ENCODE data around the gene FOXO3B.
"Not testable (repeated sequence)": the region's sequence is repeated elsewhere in the genome, so short reads cannot be mapped to it uniquely, and the experiment has no call there.

FOXO3B gene

GRCh38 chr17:18681767-18682571 lies at the start of gene FOXO3B:
Gene FOXO3B, minus strand, starts transcription at chr17:18682314. Its CDS starts 663 bp downstream, at chr17:18681651.
- peak; percentile 71 for DNase-seq

DNA sequence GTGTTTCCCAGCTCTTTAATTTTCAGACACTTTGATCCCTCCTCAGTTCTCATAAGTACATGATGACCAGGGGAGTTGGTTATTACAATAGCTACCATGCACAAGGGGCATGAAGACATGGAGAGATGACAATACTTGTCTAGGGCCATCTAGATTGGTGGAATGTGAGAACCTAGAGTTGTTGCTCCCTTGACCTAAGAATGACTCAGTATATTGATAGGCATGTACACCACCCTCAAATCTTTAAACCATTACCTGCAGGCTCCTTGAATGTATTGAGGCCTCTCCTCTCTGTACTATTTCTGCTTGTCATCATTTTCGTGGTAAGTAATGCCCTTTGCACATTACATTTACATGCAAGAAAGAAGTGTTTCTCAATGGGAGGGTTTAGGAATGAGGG lies 41.4 kb upstream of the FOXO3B start:
- DNase-seq = not testable (repeated sequence)

GRCh38 chr17:18722612-18723011 lies 40.5 kb upstream of the FOXO3B start:
- not testable (repeated sequence) for DNase-seq

GRCh38 chr17:18721775-18722547 lies 39.8 kb upstream of the FOXO3B start:
- not testable (repeated sequence) for DNase-seq

GRCh38 chr17:18719428-18720110 lies 37.5 kb upstream of the FOXO3B start:
- not testable (repeated sequence) for DNase-seq

DNA sequence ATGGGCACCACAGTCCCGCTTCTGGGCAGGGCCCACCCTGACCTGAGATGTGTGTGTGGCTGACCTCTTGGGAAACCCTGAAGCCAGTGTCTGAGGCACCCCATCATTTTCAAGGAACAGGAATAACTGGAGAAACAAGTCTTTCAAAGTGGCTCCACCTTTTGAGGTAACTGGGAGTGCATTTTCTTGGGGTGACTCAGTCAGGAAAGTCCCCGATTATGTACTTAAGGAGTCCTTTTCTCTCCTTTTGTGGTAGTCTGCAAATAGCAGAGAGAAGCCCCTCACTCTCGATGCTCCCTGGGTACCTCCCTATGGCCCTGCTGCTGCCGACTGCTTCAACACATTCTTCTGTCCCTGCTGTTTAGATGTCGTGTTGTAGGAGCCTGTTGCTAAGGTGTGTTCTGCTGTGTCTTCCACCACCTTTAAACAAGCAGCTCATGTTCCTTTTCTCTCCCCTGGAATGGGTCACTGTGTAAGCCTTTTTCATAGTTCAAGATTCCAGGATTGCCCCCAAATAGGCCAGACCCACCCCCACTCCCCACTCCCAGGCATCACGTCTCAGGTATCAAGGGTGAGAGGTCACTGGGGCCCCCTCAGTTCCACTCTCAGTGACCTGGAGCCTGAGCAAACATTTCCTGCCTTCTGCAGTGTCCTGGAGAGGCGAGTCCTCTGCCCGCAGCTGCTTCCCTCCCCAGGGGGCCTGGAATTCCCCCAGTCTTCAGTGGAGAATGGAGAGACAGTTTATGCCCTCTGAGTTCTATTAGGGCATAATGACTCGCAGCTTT lies 36.7 kb upstream of the FOXO3B start:
- not testable (repeated sequence) for DNase-seq

- peak; percentile 56 for DNase-seq
These were observed 30.4 kb upstream of the FOXO3B start for GRCh38 chr17:18712354-18712999.

DNA sequence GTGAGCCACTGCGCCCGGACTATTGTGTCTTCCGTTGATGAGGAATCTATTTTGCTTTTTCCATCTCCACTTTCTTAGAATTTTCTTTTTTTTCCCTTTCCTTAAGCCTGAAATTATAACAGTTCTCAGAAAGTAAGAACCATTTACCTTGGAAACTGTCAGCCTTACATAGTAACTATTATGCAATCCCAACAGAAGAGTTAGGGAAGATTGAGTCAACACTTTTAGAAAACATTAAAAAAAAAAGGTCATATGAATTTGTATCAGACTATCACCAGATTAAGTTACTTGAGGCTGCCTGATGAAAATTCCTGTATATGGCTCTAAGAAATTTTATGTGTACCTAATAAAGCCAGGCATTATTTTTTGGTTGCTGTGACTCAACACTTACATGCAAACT lies 26.1 kb upstream of the FOXO3B start:
- DNase-seq = not testable (repeated sequence)

DNA sequence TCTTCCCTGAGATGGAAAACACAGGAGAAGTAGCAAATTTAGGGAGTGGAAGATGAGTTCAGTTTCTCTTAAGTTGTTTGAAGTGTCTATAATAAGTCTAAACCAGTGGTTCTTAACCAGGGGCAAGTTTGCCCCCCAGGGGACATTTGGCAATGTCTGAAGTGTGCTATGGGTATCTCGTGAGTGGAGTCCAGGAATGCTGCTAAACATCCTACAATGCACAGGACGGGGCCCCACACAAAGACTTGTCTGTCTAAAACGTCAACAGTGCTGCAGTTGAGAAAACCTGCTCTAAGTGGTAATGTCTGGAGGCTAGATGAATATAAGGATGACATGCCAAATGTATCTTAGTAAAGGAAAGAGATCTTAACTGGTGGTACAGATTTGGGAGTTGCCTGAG lies 23.8 kb upstream of the FOXO3B start:
- not testable (repeated sequence) for DNase-seq

GRCh38 chr17:18698473-18699103 lies 16.5 kb upstream of the FOXO3B start:
- not testable (repeated sequence) for DNase-seq

DNA sequence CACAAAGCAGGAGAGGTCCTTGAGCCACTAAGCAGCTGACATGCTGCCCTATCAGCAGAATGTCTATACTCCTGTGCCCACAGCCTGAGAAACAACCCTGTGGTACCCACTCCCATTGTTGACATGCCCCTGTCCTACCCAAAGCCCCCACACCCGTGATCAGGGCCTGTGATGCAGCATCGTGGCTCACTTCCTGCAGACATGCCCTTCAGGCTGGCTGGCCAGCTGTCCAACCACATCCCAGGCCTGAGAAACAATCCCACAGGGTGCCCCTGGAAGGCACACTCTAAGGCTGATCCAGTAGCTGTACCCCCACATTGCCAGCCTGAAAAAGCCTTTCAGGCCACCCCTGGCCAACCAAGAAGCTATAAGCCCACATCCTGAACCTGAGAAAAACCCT lies 13.0 kb upstream of the FOXO3B start:
- DNase-seq = not testable (repeated sequence)

- not testable (repeated sequence) for DNase-seq
These were observed 554 bp upstream of the FOXO3B start for GRCh38 chr17:18682668-18683067.

DNA sequence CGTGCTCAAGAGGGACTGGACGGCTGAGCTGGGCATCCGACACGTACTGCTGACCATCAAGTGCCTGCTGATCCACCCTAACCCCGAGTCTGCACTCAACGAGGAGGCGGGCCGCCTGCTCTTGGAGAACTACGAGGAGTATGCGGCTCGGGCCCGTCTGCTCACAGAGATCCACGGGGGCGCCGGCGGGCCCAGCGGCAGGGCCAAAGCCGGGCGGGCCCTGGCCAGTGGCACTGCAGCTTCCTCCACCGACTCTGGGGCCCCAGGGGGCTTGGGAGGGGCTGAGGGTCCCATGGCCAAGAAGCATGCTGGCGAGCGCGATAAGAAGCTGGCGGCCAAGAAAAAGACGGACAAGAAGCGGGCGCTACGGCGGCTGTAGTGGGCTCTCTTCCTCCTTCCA lies 4.7 kb downstream of the FOXO3B start:
- DNase-seq = not testable (repeated sequence)

DNA sequence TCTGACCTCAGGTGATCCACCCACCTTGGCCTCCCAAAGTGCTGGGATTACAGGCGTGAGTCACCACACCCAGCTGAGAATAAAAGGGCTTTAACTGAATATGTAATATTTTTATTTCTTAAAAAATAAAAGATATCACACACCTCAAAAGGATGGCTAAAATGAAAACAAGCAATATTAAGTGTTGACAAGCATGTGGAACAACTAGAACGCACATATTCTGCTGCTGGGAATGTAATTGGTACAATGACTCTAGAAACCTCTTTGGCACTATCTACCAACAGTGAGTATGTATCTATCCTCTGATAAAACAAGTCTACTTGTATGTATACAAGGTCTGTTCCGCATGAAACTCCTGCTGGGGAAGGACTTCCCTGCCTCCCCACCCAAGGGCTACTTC lies 5.2 kb downstream of the FOXO3B start:
- DNase-seq = not testable (repeated sequence)

GRCh38 chr17:18672395-18673227 lies 9.5 kb downstream of the FOXO3B start:
- DNase-seq = not testable (repeated sequence)

- not testable (repeated sequence) for DNase-seq
These were observed 13.5 kb downstream of the FOXO3B start for GRCh38 chr17:18668625-18669024.

- DNase-seq = not testable (repeated sequence)
These were observed 14.6 kb downstream of the FOXO3B start for GRCh38 chr17:18667535-18667934.

DNA sequence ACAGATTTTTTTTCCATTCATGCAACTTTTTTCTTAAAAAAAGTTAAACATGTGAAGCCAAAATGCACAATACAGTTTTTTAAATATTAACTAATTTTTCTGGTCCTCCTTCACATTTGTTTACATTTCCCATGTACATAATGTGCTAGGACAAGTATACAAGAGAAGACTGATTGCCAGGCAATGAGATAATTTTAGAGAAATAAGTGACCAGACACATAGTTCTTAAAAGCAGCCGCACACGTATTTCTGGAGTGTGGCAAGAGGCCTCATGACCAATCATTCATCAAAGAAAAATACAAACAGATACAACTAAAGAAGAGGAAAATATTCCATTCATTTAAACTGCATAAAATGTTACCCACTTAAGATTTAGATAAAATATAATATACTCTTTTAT lies 15.8 kb downstream of the FOXO3B start:
- not testable (repeated sequence) for DNase-seq

GRCh38 chr17:18661924-18662624 lies 20.0 kb downstream of the FOXO3B start:
- not testable (repeated sequence) for DNase-seq

DNA sequence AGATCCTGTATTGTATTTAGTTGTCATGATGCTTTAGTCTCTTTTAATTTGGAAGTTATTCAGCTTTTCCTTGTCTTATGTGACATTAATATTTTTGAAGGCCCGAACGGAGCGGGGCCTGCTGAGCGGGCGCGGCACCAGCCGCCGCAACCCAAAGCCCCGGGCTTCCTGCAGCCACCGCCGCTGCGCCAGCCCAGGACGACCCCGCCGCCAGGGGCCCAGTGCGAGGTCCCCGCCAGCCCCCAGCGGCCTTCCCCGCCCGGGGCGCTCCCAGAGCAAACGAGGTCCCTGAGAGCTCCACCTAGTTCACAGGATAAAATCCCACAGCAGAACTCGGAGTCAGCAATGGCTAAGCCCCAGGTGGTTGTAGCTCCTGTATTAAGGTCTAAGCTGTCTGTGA lies 32.0 kb downstream of the FOXO3B start:
- not testable (repeated sequence) for DNase-seq
